MCF 10A (cell line): Measurements from ENCODE around the gene KCNT1. TPM values are rescaled to one million over a fixed set of nuclear protein-coding genes. Genes with fewer than 3 reads are reported as not detected.

Experiments used
- BruUV-seq: library from RNA; stranded (reverse); fragments of 400-500 nt; replicated peaks from 2 replicates; lab custom pipeline; 2021; lab: Mats Ljungman, UMichigan
- CTCF ChIA-PET: fragments of 300-600 bp; sonication (Branson Sonifier 250); formaldehyde crosslinking; extraction: SDS; loops from one replicate; lab custom pipeline; 2021; ENCODE audit warnings: antibody characterized with exemption, inconsistent platforms; lab: Yijun Ruan, JAX
- POLR2A ChIA-PET: fragments of 300-600, 350-650 bp; sonication (Branson Sonifier 250); formaldehyde crosslinking; extraction: SDS; loops from one replicate; lab custom pipeline; 2020; ENCODE audit warnings: antibody characterized with exemption, inconsistent platforms; lab: Yijun Ruan, JAX
- DNase-seq: peaks from one replicate; pipeline ENCODE4 v3.0.0-alpha.2; 2018; ENCODE audit not compliant: unreplicated experiment
- H3K27ac Mint-ChIP-seq: one replicate; pipeline ENCODE4 v1.8.0; 2022; ENCODE audit warnings: mild to moderate bottlenecking, low read depth, mixed read lengths; ENCODE audit not compliant: unreplicated experiment
- H3K27me3 Mint-ChIP-seq: one replicate; pipeline ENCODE4 v1.8.0; 2022; ENCODE audit warnings: mixed read lengths; ENCODE audit not compliant: insufficient read depth, unreplicated experiment
- H3K36me3 Mint-ChIP-seq: one replicate; pipeline ENCODE4 v1.8.0; 2022; ENCODE audit warnings: mild to moderate bottlenecking, moderate library complexity, mixed read lengths; ENCODE audit not compliant: insufficient read depth, unreplicated experiment
- H3K4me1 Mint-ChIP-seq: one replicate; pipeline ENCODE4 v1.8.0; 2022; ENCODE audit warnings: mixed read lengths; ENCODE audit not compliant: insufficient read depth, unreplicated experiment
- H3K4me3 Mint-ChIP-seq: one replicate; pipeline ENCODE4 v1.8.0; 2022; ENCODE audit warnings: mild to moderate bottlenecking, moderate library complexity, mixed read lengths; ENCODE audit not compliant: unreplicated experiment
- H3K9me3 Mint-ChIP-seq: one replicate; pipeline ENCODE4 v1.8.0; 2022; ENCODE audit warnings: mixed read lengths; ENCODE audit not compliant: unreplicated experiment
- intact Hi-C: fragments of 100-400 bp; cut with micrococcal nuclease; formaldehyde crosslinking; loops from 2 replicates; pipeline ENCODE4 v1.14.1; 2022
- total RNA-seq: library from RNA; stranded (reverse); gene quantifications from 2 replicates; pipeline ENCODE4 v1.2.3, GENCODE V29; 2022
- TF ChIP-seq, protein P1 (sequence below): fragments of 200-600 bp; IDR thresholded peaks from one replicate; pipeline ENCODE4 v1.8.0; 2022; ENCODE audit warnings: antibody characterized with exemption, mild to moderate bottlenecking; ENCODE audit not compliant: unreplicated experiment

KCNT1 gene
- total RNA-seq, 1 experiment from 2014 or later, result not detected

DNA sequence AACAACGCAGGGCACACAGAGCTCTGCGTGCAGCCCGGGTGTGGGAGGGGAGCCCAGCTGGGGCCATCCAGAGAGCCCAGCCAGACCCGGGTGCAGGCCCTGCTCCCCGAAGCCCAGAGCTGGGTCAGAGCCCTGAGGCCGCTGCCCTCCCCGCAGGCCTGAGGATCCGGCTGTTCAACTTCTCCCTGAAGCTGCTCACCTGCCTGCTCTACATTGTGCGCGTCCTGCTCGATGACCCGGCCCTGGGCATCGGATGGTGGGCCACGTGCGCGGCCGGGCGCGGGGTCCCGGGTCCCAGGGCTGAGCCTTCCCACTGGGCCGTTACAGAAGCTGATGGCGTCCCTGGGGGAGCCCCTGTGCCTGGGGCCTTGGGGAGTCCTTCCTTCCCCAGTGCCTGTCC lies 48.8 kb downstream of the KCNT1 start:
- peaks cover 8% of the 10 kb centered on the region for H3K9me3 Mint-ChIP-seq
- no peak overlapping the region for H3K4me3 Mint-ChIP-seq
- H3K27ac Mint-ChIP-seq, result no peak overlapping the region
- ChIA-PET CTCF (no interaction called here), POLR2A (no interaction called here)
- intact Hi-C loops, result no loop called here
- no peaks in the 10 kb centered on the region for H3K36me3 Mint-ChIP-seq
- H3K27me3 Mint-ChIP-seq, result peaks cover 37% of the 10 kb centered on the region
- H3K4me1 Mint-ChIP-seq, result no peaks in the 10 kb centered on the region
- TF ChIP-seq, protein P1, sequence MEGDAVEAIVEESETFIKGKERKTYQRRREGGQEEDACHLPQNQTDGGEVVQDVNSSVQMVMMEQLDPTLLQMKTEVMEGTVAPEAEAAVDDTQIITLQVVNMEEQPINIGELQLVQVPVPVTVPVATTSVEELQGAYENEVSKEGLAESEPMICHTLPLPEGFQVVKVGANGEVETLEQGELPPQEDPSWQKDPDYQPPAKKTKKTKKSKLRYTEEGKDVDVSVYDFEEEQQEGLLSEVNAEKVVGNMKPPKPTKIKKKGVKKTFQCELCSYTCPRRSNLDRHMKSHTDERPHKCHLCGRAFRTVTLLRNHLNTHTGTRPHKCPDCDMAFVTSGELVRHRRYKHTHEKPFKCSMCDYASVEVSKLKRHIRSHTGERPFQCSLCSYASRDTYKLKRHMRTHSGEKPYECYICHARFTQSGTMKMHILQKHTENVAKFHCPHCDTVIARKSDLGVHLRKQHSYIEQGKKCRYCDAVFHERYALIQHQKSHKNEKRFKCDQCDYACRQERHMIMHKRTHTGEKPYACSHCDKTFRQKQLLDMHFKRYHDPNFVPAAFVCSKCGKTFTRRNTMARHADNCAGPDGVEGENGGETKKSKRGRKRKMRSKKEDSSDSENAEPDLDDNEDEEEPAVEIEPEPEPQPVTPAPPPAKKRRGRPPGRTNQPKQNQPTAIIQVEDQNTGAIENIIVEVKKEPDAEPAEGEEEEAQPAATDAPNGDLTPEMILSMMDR, result no peak
- DNase-seq, result no peak
- BruUV-seq, result no TSS peak

DNA sequence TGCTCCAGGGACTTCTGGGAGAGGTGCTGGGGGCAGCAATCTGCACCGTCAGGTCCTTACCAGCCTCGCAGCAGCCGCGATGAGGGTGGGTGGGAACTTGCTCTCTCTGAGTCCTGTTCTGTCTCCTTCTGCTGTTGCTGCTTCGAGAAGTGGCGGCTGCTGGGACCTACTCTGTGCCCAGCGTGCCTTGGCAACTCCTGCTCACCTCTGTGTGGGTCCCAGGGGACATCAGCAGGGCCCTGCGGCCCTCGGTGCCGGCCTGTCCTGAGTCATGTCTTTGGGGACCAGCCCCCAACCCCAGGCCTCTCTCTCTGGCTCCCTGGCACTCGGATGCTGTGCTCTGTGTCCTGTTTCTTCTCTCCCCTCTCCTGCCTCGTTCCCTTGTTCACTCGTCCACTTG lies 49.5 kb downstream of the KCNT1 start:
- Mint-ChIP-seq H3K36me3 (no peaks in the 10 kb centered on the region), H3K4me3 (no peak overlapping the region), H3K27ac (no peak overlapping the region), H3K9me3 (peaks cover 8% of the 10 kb centered on the region), H3K27me3 (peaks cover 36% of the 10 kb centered on the region), H3K4me1 (no peaks in the 10 kb centered on the region)
- CTCF ChIA-PET, result no interaction called here
- no TSS peak for BruUV-seq
- intact Hi-C loops, result no loop called here
- TF ChIP-seq, protein P1, result no peak
- POLR2A ChIA-PET, result no interaction called here
- no peak for DNase-seq

DNA sequence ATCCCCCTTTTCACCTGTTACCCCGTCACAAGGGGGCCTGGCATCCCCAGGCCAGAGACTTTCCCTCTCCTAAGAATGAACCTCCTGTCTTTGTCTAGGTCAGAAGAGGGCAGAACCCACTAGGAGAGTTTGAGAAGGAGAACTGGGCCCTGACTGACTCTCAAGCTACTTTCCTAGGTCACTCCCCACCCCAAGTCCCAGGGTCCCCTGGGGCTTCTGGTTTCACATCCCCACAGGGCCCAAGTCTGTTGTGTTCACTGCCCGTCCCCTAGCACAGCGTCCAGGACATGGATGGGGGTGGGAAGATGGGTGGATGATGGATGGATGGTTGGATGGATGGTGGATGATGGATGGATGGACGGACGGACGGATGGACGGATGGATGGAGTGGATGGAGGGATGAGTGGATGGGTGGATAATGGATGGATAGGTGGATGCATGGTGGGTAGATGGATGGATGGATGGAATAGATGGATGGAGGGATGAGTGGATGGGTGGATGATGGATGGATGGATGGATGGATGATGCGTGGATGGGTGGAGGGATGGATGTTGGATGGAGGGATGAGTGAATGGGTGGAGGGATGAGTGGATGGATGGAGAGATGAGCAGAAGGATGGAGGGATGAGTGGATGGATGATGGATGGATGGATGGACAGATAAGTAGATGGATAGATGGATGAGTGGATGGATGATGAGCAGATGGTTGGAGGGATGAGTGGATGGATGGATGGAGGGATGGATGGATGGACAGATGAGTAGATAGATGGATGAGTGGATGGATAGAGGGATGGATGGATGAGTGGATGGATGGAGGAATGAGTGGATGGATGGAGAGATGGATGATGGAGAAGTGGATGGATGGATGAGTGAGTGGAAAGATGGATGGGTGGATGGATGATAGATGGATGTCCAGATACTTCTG lies 50.6 kb downstream of the KCNT1 start:
- ChIA-PET CTCF (no interaction called here), POLR2A (no interaction called here)
- no peaks in the 10 kb centered on the region for H3K36me3 Mint-ChIP-seq
- peaks cover 26% of the 10 kb centered on the region for H3K27me3 Mint-ChIP-seq
- DNase-seq, result no peak
- H3K4me3 Mint-ChIP-seq, result no peak overlapping the region
- no peaks in the 10 kb centered on the region for H3K4me1 Mint-ChIP-seq
- BruUV-seq, result no TSS peak
- H3K9me3 Mint-ChIP-seq, result peaks cover 8% of the 10 kb centered on the region
- TF ChIP-seq, protein P1, result no peak
- no peak overlapping the region for H3K27ac Mint-ChIP-seq
- intact Hi-C loops, result no loop called here

DNA sequence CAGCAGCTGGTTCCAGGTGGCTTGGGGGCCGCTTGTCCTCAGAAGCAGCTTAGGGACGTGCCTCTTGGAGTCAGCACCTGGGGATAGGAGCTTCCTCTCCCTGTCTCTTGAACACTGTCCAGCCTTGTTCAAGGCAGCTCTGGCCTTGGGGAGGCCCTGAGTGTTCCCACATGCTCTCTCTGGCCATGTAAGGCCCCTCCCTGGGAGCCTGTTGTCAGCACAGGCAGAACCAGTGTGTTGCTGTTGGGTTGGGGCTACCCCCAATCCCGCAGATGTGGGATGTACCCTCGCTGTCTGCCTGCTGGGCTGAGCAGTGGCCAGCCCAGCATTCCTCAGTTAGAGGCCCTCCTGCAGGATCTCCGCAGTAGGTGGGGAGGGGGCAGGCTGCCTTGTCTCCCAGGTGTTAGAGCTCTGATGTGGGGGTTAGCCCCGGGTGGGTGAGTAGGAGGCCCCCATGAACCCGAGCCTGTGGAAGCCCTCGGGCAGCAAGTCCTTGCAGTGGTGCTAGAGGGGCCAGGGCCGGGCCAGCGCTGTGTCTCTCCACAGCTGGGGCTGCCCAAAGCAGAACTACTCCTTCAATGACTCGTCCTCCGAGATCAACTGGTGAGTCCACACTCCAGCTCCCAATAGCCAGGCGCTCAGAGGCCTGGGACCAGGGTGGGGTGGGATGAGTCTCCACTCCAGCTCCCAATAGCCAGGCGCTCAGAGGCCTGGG lies 51.6 kb downstream of the KCNT1 start:
- H3K27me3 Mint-ChIP-seq, result peaks cover 23% of the 10 kb centered on the region
- DNase-seq, result no peak
- TF ChIP-seq, protein P1, result no peak

More for the DNA sequence above, 51.6 kb downstream of the KCNT1 start:
- no peak overlapping the region for H3K4me3 Mint-ChIP-seq
- intact Hi-C loops, result no loop called here
- H3K4me1 Mint-ChIP-seq, result no peaks in the 10 kb centered on the region
- no peak overlapping the region for H3K27ac Mint-ChIP-seq
- H3K36me3 Mint-ChIP-seq, result no peaks in the 10 kb centered on the region
- ChIA-PET POLR2A (no interaction called here), CTCF (no interaction called here)
- no TSS peak for BruUV-seq
- H3K9me3 Mint-ChIP-seq, result peaks cover 8% of the 10 kb centered on the region
